Colonic mucosa (tissue), 4 donors: ENCODE results near the gene DNM3. TPM values are rescaled to one million over a fixed set of nuclear protein-coding genes. Genes with fewer than 3 reads are reported as not detected.

Experiments used
- DNase-seq: peaks from one replicate; pipeline ENCODE4 v3.0.0-alpha.2; 2020
- H3K27ac ChIP-seq: fragments of 200-600 bp; one replicate; pipeline ENCODE4 v1.8.0; 2021
- H3K27me3 ChIP-seq: fragments of 200-600 bp; one replicate; pipeline ENCODE4 v1.8.0; 2021
- H3K36me3 ChIP-seq: fragments of 200-600 bp; one replicate; pipeline ENCODE4 v1.8.0; 2021
- H3K4me1 ChIP-seq: fragments of 200-600 bp; one replicate; pipeline ENCODE4 v1.8.0; 2021; ENCODE audit warnings: mild to moderate bottlenecking
- H3K4me3 ChIP-seq: fragments of 200-600 bp; one replicate; pipeline ENCODE4 v1.8.0; 2021
- H3K9ac ChIP-seq, 2 donors: one replicate each; pipeline ENCODE4 v1.7.0; 2013; ENCODE audit warnings: control low read depth in 2 of 2, low read depth in 2 of 2, low read length in 2 of 2
- H3K9me3 ChIP-seq: fragments of 200-600 bp; one replicate; pipeline ENCODE4 v1.8.0; 2021
- CTCF ChIP-seq: fragments of 200-600 bp; IDR thresholded peaks from one replicate; pipeline ENCODE4 v1.8.0; 2022; ENCODE audit warnings: antibody characterized with exemption, mild to moderate bottlenecking
- intact Hi-C: fragments of 100-400 bp; cut with DNase I; formaldehyde crosslinking; loops from one replicate; pipeline ENCODE4 v1.14.1; 2022
- total RNA-seq, 2 donors: library from RNA; stranded (reverse); fragmentation: NEBNext Ultra II Directional in 1 of 2; extraction: Animal tissue kit (Norgen Biotek cat#: 25700) in 1 of 2; gene quantifications; one replicate each; pipeline ENCODE4 v1.2.1, GENCODE V29; 2021
- donor health status: healthy.
- donor health status: DM: no; HTN: no; CAD: no.
- donor health status: DM: no; HTN: no; CAD: no.

The DNM3 gene
- total RNA-seq, 2 donors from 2014 or later = 1.7 to 2.6 TPM

GRCh38 chr1:172411791-172412338, 570.6 kb downstream of the DNM3 start:
- no peak for TF ChIP-seq CTCF
- Histone ChIP-seq H3K9me3 (no peaks in the 10 kb centered on the region), H3K27me3 (no peaks in the 10 kb centered on the region), H3K36me3 (no peaks in the 10 kb centered on the region), H3K4me3 (no peak overlapping the region), H3K4me1 (no peaks in the 10 kb centered on the region), H3K27ac (no peak overlapping the region), H3K9ac (no peak overlapping the region)
- intact Hi-C loops = no loop called here
- no peak for DNase-seq

- intact Hi-C loops = no loop called here
- Histone ChIP-seq H3K27me3 (no peaks in the 10 kb centered on the region), H3K9me3 (no peaks in the 10 kb centered on the region), H3K36me3 (no peaks in the 10 kb centered on the region), H3K4me3 (no peak overlapping the region), H3K4me1 (no peaks in the 10 kb centered on the region), H3K9ac (no peak overlapping the region), H3K27ac (no peak overlapping the region)
- no peak for DNase-seq
- TF ChIP-seq CTCF = no peak
Observed at GRCh38 chr1:172414331-172414730, 573.0 kb downstream of the DNM3 start.

GRCh38 chr1:172416496-172417035, 575.3 kb downstream of the DNM3 start:
- Histone ChIP-seq H3K4me3 (no peak overlapping the region), H3K27me3 (no peaks in the 10 kb centered on the region), H3K27ac (no peak overlapping the region), H3K9ac (no peak overlapping the region), H3K36me3 (no peaks in the 10 kb centered on the region), H3K9me3 (no peaks in the 10 kb centered on the region), H3K4me1 (no peaks in the 10 kb centered on the region)
- DNase-seq = no peak
- intact Hi-C loops = no loop called here
- no peak for TF ChIP-seq CTCF

- no peak for DNase-seq
- intact Hi-C loops = no loop called here
- Histone ChIP-seq H3K27ac (no peak overlapping the region), H3K9ac (no peak overlapping the region), H3K4me3 (no peak overlapping the region), H3K9me3 (no peaks in the 10 kb centered on the region), H3K36me3 (no peaks in the 10 kb centered on the region), H3K4me1 (no peaks in the 10 kb centered on the region), H3K27me3 (no peaks in the 10 kb centered on the region)
- TF ChIP-seq CTCF = no peak
Observed at GRCh38 chr1:172417557-172417956, 576.3 kb downstream of the DNM3 start.

GRCh38 chr1:172420385-172420784, 579.1 kb downstream of the DNM3 start, which contains the start of gene C1orf105:
Gene C1orf105 (plus strand): TSS chr1:172420685. CDS start chr1:172420886, 201 bp downstream.
- no peaks in the 10 kb centered on the region for H3K4me1 ChIP-seq
- H3K36me3 ChIP-seq = no peaks in the 10 kb centered on the region
- no peaks in the 10 kb centered on the region for H3K27me3 ChIP-seq
- TF ChIP-seq CTCF = no peak
- no peaks in the 10 kb centered on the region for H3K9me3 ChIP-seq
- no peak within 1 kb of the TSS for H3K4me3 ChIP-seq
- DNase-seq = no peak
- H3K27ac ChIP-seq = no peak within 1 kb of the TSS
- H3K9ac ChIP-seq = no peak within 1 kb of the TSS
- intact Hi-C loops = no loop called here
